ENCODE data around the gene PRIM2.

- TF ChIP-seq CTCF (IDR thresholded peaks at IDR 0.05; ENCODE audit: poor library complexity) (no peak), EZH2phosphoT487 (IDR thresholded peaks at IDR 0.05; ENCODE audit: low read depth, severe bottlenecking, unreplicated experiment) (no peak)
Measured at GRCh38 chr6:57421503-57421902, 104.1 kb downstream of the PRIM2 start.

All from hepatocyte (in vitro differentiated cells).